CD14-positive monocyte (primary cell): ENCODE results near the gene FBXO17. TPM values are rescaled to one million over a fixed set of nuclear protein-coding genes. Genes with fewer than 3 reads are reported as not detected.

Experiments
- DNase-seq, 3 donors: peaks; one replicate each; pipeline ENCODE4 v3.0.0-alpha.2; 2011 to 2022
- H2AFZ ChIP-seq: 2 replicates; pipeline ENCODE4 v1.6.0; 2012; ENCODE audit warnings: mild to moderate bottlenecking, low read depth, low read length, inconsistent platforms; ENCODE audit not compliant: insufficient read depth, poor library complexity, severe bottlenecking
- H3K27ac ChIP-seq, 2 donors: 1 replicate in 1 of 2; 2 replicates in 1 of 2; pipeline ENCODE4 v1.5.1; 2012 to 2013; ENCODE audit warnings: low read length in 2 of 2, control low read depth in 1 of 2, inconsistent platforms in 1 of 2, low read depth in 1 of 2, mild to moderate bottlenecking in 1 of 2
- H3K27me3 ChIP-seq, 2 donors: one replicate each; pipeline versions ENCODE4 v1.6.0 to v1.6.1; 2011 to 2013; ENCODE audit warnings: low read length in 2 of 2; ENCODE audit not compliant: control insufficient read depth in 2 of 2, insufficient read depth in 2 of 2
- H3K36me3 ChIP-seq, 2 donors: replicated peaks in 1 of 2; 1 replicate in 1 of 2; 2 replicates in 1 of 2; pipeline versions ENCODE4 v1.5.1 to v1.6.1; 2012 to 2013; ENCODE audit warnings: low read length in 2 of 2, control low read depth in 1 of 2, inconsistent platforms in 1 of 2, mild to moderate bottlenecking in 1 of 2; ENCODE audit not compliant: insufficient read depth in 2 of 2, control insufficient read depth in 1 of 2
- H3K4me1 ChIP-seq, 2 donors: 1 replicate in 1 of 2; 2 replicates in 1 of 2; pipeline versions ENCODE4 v1.5.1 to v1.6.1; 2012 to 2013; ENCODE audit warnings: low read length in 2 of 2, control low read depth in 1 of 2, inconsistent platforms in 1 of 2, mild to moderate bottlenecking in 1 of 2, moderate library complexity in 1 of 2; ENCODE audit not compliant: insufficient read depth in 2 of 2, control insufficient read depth in 1 of 2
- H3K4me2 ChIP-seq: replicated peaks from 2 replicates; pipeline ENCODE3; 2012; ENCODE audit warnings: low read length, moderate library complexity, mild to moderate bottlenecking; ENCODE audit not compliant: poor library complexity, severe bottlenecking; ENCODE audit errors: extremely low read depth
- H3K4me3 ChIP-seq, 3 experiments: fragments of 200-600 bp in 1 of 3; sonication (generic) in 1 of 3; replicated peaks in 1 of 3; 1 replicate in 2 of 3; 2 replicates in 1 of 3; pipeline ENCODE4 v1.5.1; 2011 to 2013; ENCODE audit warnings: low read length in 3 of 3, mild to moderate bottlenecking in 3 of 3, control low read depth in 2 of 3, low read depth in 2 of 3, inconsistent platforms in 1 of 3, moderate library complexity in 1 of 3
- H3K79me2 ChIP-seq: 2 replicates; pipeline ENCODE4 v1.6.0; 2012; ENCODE audit warnings: mild to moderate bottlenecking, control low read depth, inconsistent platforms, low read length, moderate library complexity; ENCODE audit not compliant: insufficient read depth
- H3K9ac ChIP-seq: 2 replicates; pipeline ENCODE4 v1.6.0; 2017; ENCODE audit warnings: low read length, mild to moderate bottlenecking; ENCODE audit not compliant: insufficient read depth, poor library complexity, severe bottlenecking
- H3K9me3 ChIP-seq, 2 donors: replicated peaks in 1 of 2; 1 replicate in 1 of 2; 2 replicates in 1 of 2; pipeline versions ENCODE4 v1.5.1 to v1.6.1; 2012 to 2013; ENCODE audit warnings: low read length in 2 of 2, control low read depth in 1 of 2; ENCODE audit not compliant: control insufficient read depth in 1 of 2, insufficient read depth in 1 of 2
- H4K20me1 ChIP-seq: 2 replicates; pipeline ENCODE4 v1.6.0; 2012; ENCODE audit warnings: mild to moderate bottlenecking, low read length, control low read depth, moderate library complexity; ENCODE audit not compliant: insufficient read depth
- H3K27ac Mint-ChIP-seq, 7 donors: one replicate each; pipeline ENCODE4 v1.8.0; 2020; ENCODE audit warnings: mild to moderate bottlenecking in 7 of 7, mixed read lengths in 7 of 7, moderate library complexity in 6 of 7, inconsistent platforms in 2 of 7
- H3K27me3 Mint-ChIP-seq, 3 donors: one replicate each; pipeline ENCODE4 v1.8.0; 2021 to 2022; ENCODE audit warnings: low read depth in 3 of 3, mild to moderate bottlenecking in 3 of 3, mixed read lengths in 3 of 3, moderate library complexity in 3 of 3, inconsistent platforms in 1 of 3
- H3K36me3 Mint-ChIP-seq, 2 donors: one replicate each; pipeline ENCODE4 v1.8.0; 2020; ENCODE audit warnings: mixed read lengths in 2 of 2, inconsistent platforms in 1 of 2, mild to moderate bottlenecking in 1 of 2
- H3K4me1 Mint-ChIP-seq: one replicate; pipeline ENCODE4 v1.8.0; 2020; ENCODE audit warnings: mild to moderate bottlenecking, mixed read lengths
- H3K4me3 Mint-ChIP-seq, 2 donors: one replicate each; pipeline ENCODE4 v1.8.0; 2020; ENCODE audit warnings: mild to moderate bottlenecking in 2 of 2, mixed read lengths in 2 of 2, moderate library complexity in 1 of 2
- H3K9me3 Mint-ChIP-seq, 7 donors: one replicate each; pipeline ENCODE4 v1.8.0; 2020 to 2022; ENCODE audit warnings: mixed read lengths in 7 of 7, mild to moderate bottlenecking in 6 of 7, moderate library complexity in 6 of 7, inconsistent platforms in 2 of 7
- CTCF ChIP-seq: fragments of 200-600 bp; IDR thresholded peaks from one replicate; pipeline ENCODE4 v1.8.0; 2022; ENCODE audit warnings: antibody characterized with exemption, mild to moderate bottlenecking
- WGBS: methylation state at CpG from one replicate; pipeline ENCODE4 v1.1.5; 2013; ENCODE audit warnings: missing lambda C conversion rate; ENCODE audit not compliant: insufficient coverage; 5-methylcytosine and 5-hydroxymethylcytosine counted together
- intact Hi-C, 2 donors: fragments of 100-400 bp; cut with micrococcal nuclease; formaldehyde crosslinking; loops; one replicate each; pipeline versions ENCODE4 v1.15.0 to v1.15.1; 2023
- polyA plus RNA-seq, 3 donors: library from polyadenylated mRNA; depleted of rRNA in 1 of 3; unstranded in 2 of 3; stranded (reverse) in 1 of 3; fragments of 300-500 nt in 2 of 3; fragments of >200 nt in 1 of 3; fragmentation: Illumina TruSeq in 2 of 3; gene quantifications; 1 replicate in 2 of 3; 2 replicates in 1 of 3; pipeline ENCODE4 v1.2.3, GENCODE V29; 2012 to 2021

Gene FBXO17
- polyA plus RNA-seq, 3 donors, result not detected

GRCh38 chr19:39007096-39007495 lies 31.6 kb upstream of the FBXO17 start:
- no peaks in the 10 kb centered on the region for H3K79me2 ChIP-seq
- 75% methylated on average over 3 of the region's 3 CpGs for WGBS
- no peaks in the 10 kb centered on the region for H4K20me1 ChIP-seq
- no peak for TF ChIP-seq CTCF
- Mint-ChIP-seq H3K27ac (no peak overlapping the region), H3K36me3 (no peaks in the 10 kb centered on the region), H3K9me3 (peaks cover 0 to 2% (median 0%) of the 10 kb centered on the region in 7 donors), H3K27me3 (peaks cover 2 to 22% (median 10%) of the 10 kb centered on the region in 3 donors), H3K4me1 (no peaks in the 10 kb centered on the region), H3K4me3 (no peak overlapping the region)
- no peaks in the 10 kb centered on the region for H3K36me3 ChIP-seq
- no peaks in the 10 kb centered on the region for H3K27me3 ChIP-seq
- no peak overlapping the region for H3K27ac ChIP-seq
- H3K4me3 ChIP-seq, result no peak overlapping the region
- H3K4me2 ChIP-seq, result no peak overlapping the region
- no peaks in the 10 kb centered on the region for H3K4me1 ChIP-seq
- no peak overlapping the region for H2AFZ ChIP-seq
- H3K9me3 ChIP-seq, result no peaks in the 10 kb centered on the region
- no peak overlapping the region for H3K9ac ChIP-seq
- intact Hi-C loops, result no loop called here
- DNase-seq, result no peak

- Mint-ChIP-seq H3K9me3 (peaks cover 0 to 1% (median 0%) of the 10 kb centered on the region in 7 donors), H3K27ac (peak overlapping the region in 1 of 7 donors; percentile 6), H3K27me3 (peaks cover 4 to 13% (median 10%) of the 10 kb centered on the region in 3 donors), H3K4me3 (peak overlapping the region; percentile 39 to 45), H3K36me3 (no peaks in the 10 kb centered on the region), H3K4me1 (no peaks in the 10 kb centered on the region)
- Histone ChIP-seq H3K9me3 (no peaks in the 10 kb centered on the region), H4K20me1 (no peaks in the 10 kb centered on the region), H3K36me3 (no peaks in the 10 kb centered on the region), H3K79me2 (no peaks in the 10 kb centered on the region), H3K27me3 (no peaks in the 10 kb centered on the region), H3K4me1 (no peaks in the 10 kb centered on the region), H3K4me3 (no peak overlapping the region), H3K4me2 (no peak overlapping the region), H3K27ac (no peak overlapping the region), H2AFZ (no peak overlapping the region), H3K9ac (no peak overlapping the region)
- intact Hi-C loops, result no loop called here
- WGBS, result 60% methylated on average over 1 of the region's 9 CpGs
- no peak for TF ChIP-seq CTCF
- DNase-seq, result no peak
Observed at GRCh38 chr19:39004403-39004802, 28.9 kb upstream of the FBXO17 start.
